ENCODE data around the gene DCLRE1B.

The DCLRE1B gene

GRCh38 chr1:113934006-113934405, 28.9 kb downstream of the DCLRE1B start:
- no peak for DNase-seq (ENCODE audit: extremely low read depth, low read depth)
- TF ChIP-seq, protein P1, sequence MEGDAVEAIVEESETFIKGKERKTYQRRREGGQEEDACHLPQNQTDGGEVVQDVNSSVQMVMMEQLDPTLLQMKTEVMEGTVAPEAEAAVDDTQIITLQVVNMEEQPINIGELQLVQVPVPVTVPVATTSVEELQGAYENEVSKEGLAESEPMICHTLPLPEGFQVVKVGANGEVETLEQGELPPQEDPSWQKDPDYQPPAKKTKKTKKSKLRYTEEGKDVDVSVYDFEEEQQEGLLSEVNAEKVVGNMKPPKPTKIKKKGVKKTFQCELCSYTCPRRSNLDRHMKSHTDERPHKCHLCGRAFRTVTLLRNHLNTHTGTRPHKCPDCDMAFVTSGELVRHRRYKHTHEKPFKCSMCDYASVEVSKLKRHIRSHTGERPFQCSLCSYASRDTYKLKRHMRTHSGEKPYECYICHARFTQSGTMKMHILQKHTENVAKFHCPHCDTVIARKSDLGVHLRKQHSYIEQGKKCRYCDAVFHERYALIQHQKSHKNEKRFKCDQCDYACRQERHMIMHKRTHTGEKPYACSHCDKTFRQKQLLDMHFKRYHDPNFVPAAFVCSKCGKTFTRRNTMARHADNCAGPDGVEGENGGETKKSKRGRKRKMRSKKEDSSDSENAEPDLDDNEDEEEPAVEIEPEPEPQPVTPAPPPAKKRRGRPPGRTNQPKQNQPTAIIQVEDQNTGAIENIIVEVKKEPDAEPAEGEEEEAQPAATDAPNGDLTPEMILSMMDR (IDR thresholded peaks at IDR 0.05; ENCODE audit: low read depth, low read length), result no peak

GRCh38 chr1:113934511-113935055, 29.5 kb downstream of the DCLRE1B start:
- TF ChIP-seq, protein P1 (IDR thresholded peaks at IDR 0.05; ENCODE audit: low read depth, low read length), result no peak
- DNase-seq (ENCODE audit: extremely low read depth, low read depth), result no peak

GRCh38 chr1:113935176-113935575, 30.1 kb downstream of the DCLRE1B start:
- TF ChIP-seq, protein P1 (IDR thresholded peaks at IDR 0.05; ENCODE audit: low read depth, low read length), result no peak
- DNase-seq (ENCODE audit: extremely low read depth, low read depth), result no peak

DNA sequence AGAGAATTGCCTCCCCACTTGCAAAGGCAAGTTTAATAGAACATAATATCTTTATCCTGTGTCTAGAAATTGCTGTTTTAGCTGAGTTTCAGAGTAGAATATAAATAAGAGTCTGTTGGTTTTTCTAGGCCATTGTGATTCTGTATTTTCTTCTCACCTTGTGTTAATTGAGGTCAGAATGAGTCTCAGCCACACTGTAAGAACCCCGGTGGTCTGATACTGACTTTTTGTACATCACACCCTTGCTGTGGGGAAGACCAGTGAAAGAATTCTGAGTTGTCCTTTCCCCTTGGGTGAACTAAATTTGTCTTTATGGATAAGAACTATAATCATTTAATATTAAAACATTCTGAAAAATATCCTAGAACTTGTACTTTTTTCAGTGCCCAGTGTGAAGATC, 30.8 kb downstream of the DCLRE1B start:
- TF ChIP-seq, protein P1 (IDR thresholded peaks at IDR 0.05; ENCODE audit: low read depth, low read length), result no peak
- DNase-seq (ENCODE audit: extremely low read depth, low read depth), result no peak

- TF ChIP-seq, protein P1 (IDR thresholded peaks at IDR 0.05; ENCODE audit: low read depth, low read length), result no peak
- DNase-seq (ENCODE audit: extremely low read depth, low read depth), result no peak
Measured at GRCh38 chr1:113937146-113937545, 32.0 kb downstream of the DCLRE1B start.

- TF ChIP-seq, protein P1 (IDR thresholded peaks at IDR 0.05; ENCODE audit: low read depth, low read length), result no peak
- DNase-seq (ENCODE audit: extremely low read depth, low read depth), result no peak
Measured at GRCh38 chr1:113938192-113938591, 33.1 kb downstream of the DCLRE1B start.

DNA sequence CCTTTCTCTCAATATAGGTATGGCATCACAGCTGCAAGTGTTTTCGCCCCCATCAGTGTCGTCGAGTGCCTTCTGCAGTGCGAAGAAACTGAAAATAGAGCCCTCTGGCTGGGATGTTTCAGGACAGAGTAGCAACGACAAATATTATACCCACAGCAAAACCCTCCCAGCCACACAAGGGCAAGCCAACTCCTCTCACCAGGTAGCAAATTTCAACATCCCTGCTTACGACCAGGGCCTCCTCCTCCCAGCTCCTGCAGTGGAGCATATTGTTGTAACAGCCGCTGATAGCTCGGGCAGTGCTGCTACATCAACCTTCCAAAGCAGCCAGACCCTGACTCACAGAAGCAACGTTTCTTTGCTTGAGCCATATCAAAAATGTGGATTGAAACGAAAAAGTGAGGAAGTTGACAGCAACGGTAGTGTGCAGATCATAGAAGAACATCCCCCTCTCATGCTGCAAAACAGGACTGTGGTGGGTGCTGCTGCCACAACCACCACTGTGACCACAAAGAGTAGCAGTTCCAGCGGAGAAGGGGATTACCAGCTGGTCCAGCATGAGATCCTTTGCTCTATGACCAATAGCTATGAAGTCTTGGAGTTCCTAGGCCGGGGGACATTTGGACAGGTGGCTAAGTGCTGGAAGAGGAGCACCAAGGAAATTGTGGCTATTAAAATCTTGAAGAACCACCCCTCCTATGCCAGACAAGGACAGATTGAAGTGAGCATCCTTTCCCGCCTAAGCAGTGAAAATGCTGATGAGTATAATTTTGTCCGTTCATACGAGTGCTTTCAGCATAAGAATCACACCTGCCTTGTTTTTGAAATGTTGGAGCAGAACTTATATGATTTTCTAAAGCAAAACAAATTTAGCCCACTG, 35.5 kb downstream of the DCLRE1B start:
- no peak for DNase-seq (ENCODE audit: extremely low read depth, low read depth)
- TF ChIP-seq, protein P1 (IDR thresholded peaks at IDR 0.05; ENCODE audit: low read depth, low read length), result no peak

Measured in AG09319 (cell line).